DOHH2 (cell line): ENCODE measurements around the gene RNU7-1.

ENCODE experiments used
- CTCF ChIP-seq: fragments of 200-600 bp; sonication (generic); IDR thresholded peaks from one replicate; pipeline ENCODE4 v1.5.1; 2014; ENCODE audit warnings: antibody characterized with exemption, mild to moderate bottlenecking, low read depth, low read length; ENCODE audit not compliant: poor library complexity, severe bottlenecking
- EZH2phosphoT487 ChIP-seq: fragments of 200-600 bp; sonication (generic); IDR thresholded peaks from 2 replicates; pipeline ENCODE4 v1.6.1; 2017; ENCODE audit warnings: borderline replicate concordance, mild to moderate bottlenecking, antibody characterized with exemption, low read length, moderate library complexity, mixed read lengths

- peak; percentile 54 for TF ChIP-seq CTCF
- TF ChIP-seq EZH2phosphoT487: no peak
Measured at GRCh38 chr12:6936636-6937480, 6.8 kb upstream of the RNU7-1 start.
